Left ventricle myocardium inferior (tissue), 1 donor: ENCODE results near the gene GIGYF1. TPM values are rescaled to one million over a fixed set of nuclear protein-coding genes. Genes with fewer than 3 reads are reported as not detected.

Experiments
- DNase-seq: peaks from one replicate; pipeline ENCODE4 v3.0.0-alpha.2; 2020
- H3K27ac ChIP-seq: fragments of 200-600 bp; replicated peaks from 2 replicates; pipeline ENCODE4 v1.8.0; 2021
- H3K27me3 ChIP-seq: fragments of 200-600 bp; 2 replicates; pipeline ENCODE4 v1.8.0; 2021; ENCODE audit warnings: low read depth
- H3K36me3 ChIP-seq: fragments of 200-600 bp; 2 replicates; pipeline ENCODE4 v1.8.0; 2021
- H3K4me1 ChIP-seq: fragments of 200-600 bp; 2 replicates; pipeline ENCODE4 v1.8.0; 2021
- H3K4me3 ChIP-seq: fragments of 200-600 bp; 2 replicates; pipeline ENCODE4 v1.8.0; 2021; ENCODE audit warnings: mild to moderate bottlenecking, moderate library complexity
- H3K9me3 ChIP-seq: fragments of 200-600 bp; replicated peaks from 2 replicates; pipeline ENCODE4 v1.8.0; 2021
- intact Hi-C: fragments of 100-400 bp; cut with micrococcal nuclease; formaldehyde crosslinking; loops from one replicate; pipeline ENCODE4 v1.11.0; 2022
- total RNA-seq: library from RNA; stranded (reverse); fragmentation: NEBNext Ultra II Directional; extraction: Animal tissue kit (Norgen Biotek cat#: 25700); gene quantifications from one replicate; pipeline ENCODE4 v1.2.1, GENCODE V29; 2021
- TF ChIP-seq, protein P1 (sequence below): fragments of 200-600 bp; IDR thresholded peaks from 2 replicates; pipeline ENCODE4 v1.8.0; 2021; ENCODE audit warnings: antibody characterized with exemption, mild to moderate bottlenecking, borderline replicate concordance
- donor health status: DM: no; HTN: yes; CAD: no; lungs with severe emphysema.

Gene GIGYF1
- total RNA-seq, 1 donor from 2014 or later: 24.5 TPM

DNA sequence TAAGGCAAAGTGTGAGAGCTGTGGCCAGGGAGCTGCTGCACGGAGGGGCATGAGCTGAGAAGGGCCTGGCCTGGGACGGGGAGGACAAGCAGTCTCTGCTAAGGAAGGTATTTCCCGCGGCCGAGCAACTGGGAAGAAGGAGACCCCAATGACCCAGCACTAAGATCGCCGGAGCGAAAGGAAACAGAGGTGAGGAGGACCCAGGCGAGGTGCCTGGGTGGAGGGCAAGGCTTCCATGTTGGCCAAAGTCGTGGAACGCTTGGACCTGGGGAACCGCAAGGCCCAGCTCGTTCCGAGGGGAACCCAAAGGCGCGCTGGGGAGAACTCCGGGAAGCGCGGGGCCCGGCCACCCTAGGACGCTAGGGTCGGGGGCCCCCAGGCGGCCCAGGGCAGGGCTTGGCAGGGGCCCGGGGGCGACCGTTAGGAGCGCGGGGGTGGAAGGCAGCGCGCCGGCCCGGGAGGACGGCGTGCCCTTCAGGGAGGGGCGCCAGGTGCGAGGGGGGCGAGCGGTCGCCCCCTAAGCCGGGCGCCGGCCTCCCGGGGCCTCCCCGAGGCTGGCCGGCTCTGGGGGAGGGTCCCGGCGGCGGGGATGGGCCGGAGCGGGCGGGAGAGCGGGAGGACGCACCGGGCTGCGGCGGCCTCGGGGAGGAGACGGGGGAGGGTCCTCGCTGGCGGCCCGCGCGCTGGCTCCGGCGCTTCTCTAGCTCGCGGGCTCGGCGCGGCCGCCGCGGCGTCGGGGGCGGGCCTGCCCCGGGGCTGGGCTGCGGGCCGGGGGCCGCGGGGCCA, 545 bp downstream of the GIGYF1 start:
- no peaks in the 10 kb centered on the region for H3K9me3 ChIP-seq
- H3K27me3 ChIP-seq: no peaks in the 10 kb centered on the region
- peaks cover 59% of the 10 kb centered on the region for H3K4me1 ChIP-seq

GRCh38 chr7:100692578-100692961, 1.5 kb downstream of the GIGYF1 start:
- Histone ChIP-seq H3K4me1 (peaks cover 68% of the 10 kb centered on the region), H3K27me3 (no peaks in the 10 kb centered on the region), H3K4me3 (peak overlapping the region; percentile 97), H3K36me3 (peaks cover 17% of the 10 kb centered on the region), H3K27ac (peak overlapping the region; percentile 88), H3K9me3 (no peaks in the 10 kb centered on the region)
- intact Hi-C loops: loop anchor here (10.0 kb wide), 1 partner anchor 108 kb away; the partner anchor contains the start of genes FBXO24 and LRCH4
- TF ChIP-seq, protein P1, sequence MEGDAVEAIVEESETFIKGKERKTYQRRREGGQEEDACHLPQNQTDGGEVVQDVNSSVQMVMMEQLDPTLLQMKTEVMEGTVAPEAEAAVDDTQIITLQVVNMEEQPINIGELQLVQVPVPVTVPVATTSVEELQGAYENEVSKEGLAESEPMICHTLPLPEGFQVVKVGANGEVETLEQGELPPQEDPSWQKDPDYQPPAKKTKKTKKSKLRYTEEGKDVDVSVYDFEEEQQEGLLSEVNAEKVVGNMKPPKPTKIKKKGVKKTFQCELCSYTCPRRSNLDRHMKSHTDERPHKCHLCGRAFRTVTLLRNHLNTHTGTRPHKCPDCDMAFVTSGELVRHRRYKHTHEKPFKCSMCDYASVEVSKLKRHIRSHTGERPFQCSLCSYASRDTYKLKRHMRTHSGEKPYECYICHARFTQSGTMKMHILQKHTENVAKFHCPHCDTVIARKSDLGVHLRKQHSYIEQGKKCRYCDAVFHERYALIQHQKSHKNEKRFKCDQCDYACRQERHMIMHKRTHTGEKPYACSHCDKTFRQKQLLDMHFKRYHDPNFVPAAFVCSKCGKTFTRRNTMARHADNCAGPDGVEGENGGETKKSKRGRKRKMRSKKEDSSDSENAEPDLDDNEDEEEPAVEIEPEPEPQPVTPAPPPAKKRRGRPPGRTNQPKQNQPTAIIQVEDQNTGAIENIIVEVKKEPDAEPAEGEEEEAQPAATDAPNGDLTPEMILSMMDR: no peak
- DNase-seq: no peak

More for the DNA sequence above, 545 bp downstream of the GIGYF1 start:
- intact Hi-C loops: loop anchor here (10.0 kb wide), 1 partner anchor 109 kb away; the partner anchor contains the start of genes FBXO24 and LRCH4
- TF ChIP-seq, protein P1: no peak
- H3K27ac ChIP-seq: peak overlapping the region; percentile 88
- H3K36me3 ChIP-seq: peaks cover 8% of the 10 kb centered on the region
- DNase-seq: no peak
- peak overlapping the region; percentile 97 for H3K4me3 ChIP-seq

- Histone ChIP-seq H3K9me3 (no peaks in the 10 kb centered on the region), H3K4me3 (peak overlapping the region; percentile 97), H3K27ac (peak overlapping the region; percentile 88), H3K4me1 (peaks cover 69% of the 10 kb centered on the region), H3K27me3 (no peaks in the 10 kb centered on the region), H3K36me3 (peaks cover 24% of the 10 kb centered on the region)
- peak; percentile 72 for DNase-seq
- TF ChIP-seq, protein P1: peak; percentile 91
- intact Hi-C loops: loop anchor here (10.0 kb wide), 1 partner anchor 107 kb away; the partner anchor contains the start of genes FBXO24 and LRCH4
These were observed 2.1 kb downstream of the GIGYF1 start for GRCh38 chr7:100691676-100692577.

DNA sequence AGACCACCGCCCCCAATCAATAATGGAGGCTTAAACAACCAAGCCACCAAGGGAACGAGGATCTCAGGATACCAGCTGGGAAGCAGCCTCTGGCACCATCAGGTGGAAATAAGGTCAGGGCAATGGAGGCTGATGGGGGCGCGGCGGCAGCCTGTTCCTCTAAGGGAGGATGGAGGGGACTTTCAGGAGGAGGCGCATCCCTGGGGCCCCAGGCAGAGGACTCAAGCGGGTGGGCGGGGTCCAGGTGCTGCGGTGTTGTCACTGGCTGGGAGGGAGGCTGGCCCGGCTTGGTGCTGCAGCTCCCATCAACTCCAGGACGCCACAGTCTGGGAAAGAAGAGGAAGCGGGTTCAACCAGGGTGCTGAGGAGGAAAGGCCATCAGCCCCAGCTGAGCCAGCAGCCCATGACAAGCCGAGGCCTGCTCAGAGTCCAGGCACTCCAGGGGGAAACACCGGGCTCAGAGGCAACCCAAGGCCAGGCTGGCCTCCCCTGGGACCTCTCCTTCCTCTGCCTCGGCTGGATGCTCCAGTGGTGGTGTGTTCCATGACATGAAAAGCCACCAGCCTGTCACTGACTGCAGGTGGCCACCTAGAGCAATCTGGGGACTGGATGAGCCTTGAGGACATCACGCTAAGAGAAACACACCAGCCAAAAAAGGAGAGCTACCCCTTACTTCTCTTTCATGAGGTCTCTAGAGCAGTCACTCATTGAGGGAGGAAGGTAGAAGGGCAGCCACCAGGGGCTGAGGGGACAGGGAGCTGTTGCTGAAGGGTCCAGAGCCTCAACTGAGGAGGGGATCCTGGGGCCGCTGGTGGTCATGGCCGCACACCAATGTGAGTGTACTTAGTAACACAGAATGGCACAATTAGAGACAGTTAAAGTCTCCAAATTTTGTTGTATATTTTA, 4.6 kb downstream of the GIGYF1 start:
- DNase-seq: peak; percentile 17
- Histone ChIP-seq H3K4me1 (peaks cover 63% of the 10 kb centered on the region), H3K36me3 (peaks cover 48% of the 10 kb centered on the region), H3K27me3 (no peaks in the 10 kb centered on the region), H3K27ac (no peak overlapping the region), H3K4me3 (no peak overlapping the region), H3K9me3 (no peaks in the 10 kb centered on the region)
- intact Hi-C loops: loop anchor here (10.0 kb wide), 1 partner anchor 105 kb away; the partner anchor contains the start of genes FBXO24 and LRCH4
- TF ChIP-seq, protein P1: no peak
